HepG2 (cell line): ENCODE data around the gene SLC12A5. TPM values are rescaled to one million over a fixed set of nuclear protein-coding genes. Genes with fewer than 3 reads are reported as not detected.

ENCODE experiments used
- ARNTL ChIP-seq: sonication (generic); formaldehyde crosslinking; IDR thresholded peaks from 2 replicates; pipeline ENCODE4 v1.4.0; 2020; ENCODE audit warnings: mild to moderate bottlenecking, missing genetic modification reagents
- ATF1 ChIP-seq: IDR thresholded peaks from 2 replicates; pipeline ENCODE4 v1.6.1; 2016; ENCODE audit warnings: mild to moderate bottlenecking, control low read depth
- ATRX ChIP-seq: sonication (generic); formaldehyde crosslinking; IDR thresholded peaks from 2 replicates; pipeline ENCODE4 v1.4.0; 2020; ENCODE audit warnings: missing genetic modification reagents, borderline replicate concordance
- CCDC6 ChIP-seq: sonication (generic); formaldehyde crosslinking; IDR thresholded peaks from 2 replicates; pipeline ENCODE4 v1.8.1; 2022; ENCODE audit warnings: mild to moderate bottlenecking, missing genetic modification reagents, moderate library complexity
- CENPBD1 ChIP-seq: sonication (generic); formaldehyde crosslinking; IDR thresholded peaks from 2 replicates; pipeline ENCODE4 v1.8.0; 2022; ENCODE audit warnings: missing genetic modification reagents, low read depth, mild to moderate bottlenecking, borderline replicate concordance
- CHD2 ChIP-seq: IDR thresholded peaks from 2 replicates; pipeline ENCODE4 v1.6.1; 2011; ENCODE audit warnings: low read depth, low read length, improper control_type of control experiment
- CREBL2 ChIP-seq: sonication (generic); formaldehyde crosslinking; IDR thresholded peaks from 2 replicates; pipeline ENCODE4 v1.8.1; 2023; ENCODE audit warnings: missing genetic modification reagents, mild to moderate bottlenecking, borderline replicate concordance
- GABPB1 ChIP-seq: IDR thresholded peaks from 2 replicates; pipeline ENCODE4 v1.6.1; 2016; ENCODE audit warnings: mild to moderate bottlenecking, missing genetic modification reagents, moderate library complexity, missing compliant biosample characterization
- HOXA3 ChIP-seq: sonication (generic); formaldehyde crosslinking; IDR thresholded peaks from 2 replicates; pipeline ENCODE4 v1.5.0; 2020; ENCODE audit warnings: missing genetic modification reagents
- MXD3 ChIP-seq: IDR thresholded peaks from 2 replicates; pipeline ENCODE4 v1.6.1; 2016; ENCODE audit warnings: mild to moderate bottlenecking, missing biosample characterization, missing genetic modification reagents
- PHF21A ChIP-seq: sonication (generic); formaldehyde crosslinking; IDR thresholded peaks from 2 replicates; pipeline ENCODE4 v1.5.0; 2020; ENCODE audit warnings: mild to moderate bottlenecking, missing genetic modification reagents
- PLRG1 ChIP-seq: fragments of 450-650 bp; conservative IDR thresholded peaks from 2 replicates; pipeline ENCODE4 v1.6.1; 2016
- RBAK ChIP-seq: sonication (generic); formaldehyde crosslinking; IDR thresholded peaks from 2 replicates; pipeline ENCODE4 v1.5.1; 2020; ENCODE audit warnings: mild to moderate bottlenecking, missing genetic modification reagents
- SMAD1 ChIP-seq: sonication (generic); formaldehyde crosslinking; IDR thresholded peaks from 2 replicates; pipeline ENCODE4 v1.4.0; 2020; ENCODE audit warnings: missing genetic modification reagents, low read depth, mild to moderate bottlenecking, borderline replicate concordance
- TBX2 ChIP-seq: sonication (generic); formaldehyde crosslinking; IDR thresholded peaks from 2 replicates; pipeline ENCODE4 v1.5.0; 2020; ENCODE audit warnings: missing genetic modification reagents, mild to moderate bottlenecking, borderline replicate concordance
- ZBTB8A ChIP-seq: sonication (generic); formaldehyde crosslinking; IDR thresholded peaks from 2 replicates; pipeline ENCODE4 v1.4.0; 2020; ENCODE audit warnings: mild to moderate bottlenecking, low read depth, missing genetic modification reagents, borderline replicate concordance
- ZFP36 ChIP-seq: fragments of 150-350 bp; IDR thresholded peaks from 2 replicates; pipeline ENCODE4 v1.6.1; 2018; ENCODE audit warnings: borderline replicate concordance, low read length, low read depth; ENCODE audit not compliant: partially characterized antibody
- ZNF577 ChIP-seq: sonication (generic); formaldehyde crosslinking; IDR thresholded peaks from 2 replicates; pipeline ENCODE4 v1.4.0; 2020; ENCODE audit warnings: mild to moderate bottlenecking, low read depth, missing genetic modification reagents, borderline replicate concordance
- ZNF652 ChIP-seq: IDR thresholded peaks from 2 replicates; pipeline ENCODE4 v1.6.1; 2016; ENCODE audit warnings: low read depth, borderline replicate concordance
- ZNF672 ChIP-seq: sonication (generic); formaldehyde crosslinking; IDR thresholded peaks from 2 replicates; pipeline ENCODE4 v1.8.1; 2022; ENCODE audit warnings: missing genetic modification reagents
- ZNF691 ChIP-seq: sonication (generic); formaldehyde crosslinking; IDR thresholded peaks from 2 replicates; pipeline ENCODE4 v1.4.0; 2020; ENCODE audit warnings: missing genetic modification reagents, low read depth, mild to moderate bottlenecking, borderline replicate concordance
- ZNF709 ChIP-seq: sonication (generic); formaldehyde crosslinking; IDR thresholded peaks from 2 replicates; pipeline ENCODE4 v1.5.0; 2020; ENCODE audit warnings: mild to moderate bottlenecking, missing genetic modification reagents
- ZNF724P ChIP-seq: sonication (generic); formaldehyde crosslinking; IDR thresholded peaks from 2 replicates; pipeline ENCODE4 v1.8.0; 2022; ENCODE audit warnings: missing genetic modification reagents, borderline replicate concordance
- ZNF761 ChIP-seq: sonication (generic); formaldehyde crosslinking; conservative IDR thresholded peaks from 2 replicates; pipeline ENCODE4 v1.4.0; 2020; ENCODE audit warnings: mild to moderate bottlenecking, missing genetic modification reagents
- ZNF773 ChIP-seq: sonication (generic); formaldehyde crosslinking; IDR thresholded peaks from 2 replicates; pipeline ENCODE4 v1.4.0; 2020; ENCODE audit warnings: missing genetic modification reagents, borderline replicate concordance
- ZNF775 ChIP-seq: sonication (generic); formaldehyde crosslinking; IDR thresholded peaks from 2 replicates; pipeline ENCODE4 v1.4.0; 2020; ENCODE audit warnings: missing genetic modification reagents, mild to moderate bottlenecking, moderate library complexity, borderline replicate concordance
- ZNF777 ChIP-seq: sonication (generic); formaldehyde crosslinking; IDR thresholded peaks from 2 replicates; pipeline ENCODE4 v1.4.0; 2020; ENCODE audit warnings: missing genetic modification reagents
- ZNF816 ChIP-seq: sonication (generic); formaldehyde crosslinking; IDR thresholded peaks from 2 replicates; pipeline ENCODE4 v1.8.0; 2022; ENCODE audit warnings: missing genetic modification reagents, mild to moderate bottlenecking, borderline replicate concordance
- ZSCAN22 ChIP-seq: sonication (generic); formaldehyde crosslinking; IDR thresholded peaks from 2 replicates; pipeline ENCODE4 v1.4.0; 2020; ENCODE audit warnings: mild to moderate bottlenecking, missing genetic modification reagents
- polyA plus RNA-seq, 8 experiments: library from polyadenylated mRNA; depleted of rRNA in 3 of 8; stranded (reverse) in 7 of 8; unstranded in 1 of 8; fragments of >200 nt; fragmentation: Illumina TruSeq in 4 of 8; extraction: Trizol in 4 of 8; gene quantifications; 2 replicates each; pipeline versions ENCODE4 v1.2.1 to v1.2.3, GENCODE V29; 2011 to 2016; ENCODE audit warnings: low read depth in 4 of 8, missing spikeins in 1 of 8, mixed read lengths in 1 of 8; ENCODE audit not compliant: insufficient read depth in 1 of 8
- total RNA-seq, 5 experiments: library from RNA; depleted of rRNA; stranded (reverse); fragments of >200 nt; fragmentation: Illumina TruSeq; extraction: Trizol; gene quantifications; 2 replicates each; pipeline ENCODE4 v1.2.3, GENCODE V29; 2016; ENCODE audit warnings: low read depth in 1 of 5

The SLC12A5 gene
- total and polyA plus RNA-seq, 2 of the 13 experiments (the other 11 are each of a cell fraction or from before 2014, with no cell fraction given) = 4.3 to 5.4 TPM

GRCh38 chr20:46021361-46022359, 7.4 kb upstream of the SLC12A5 start (continued):
- no peak for TF ChIP-seq CENPBD1 (CRISPR knock-in tag)
- TF ChIP-seq CHD2 = no peak
- TF ChIP-seq PLRG1 = no peak
- no peak; the same call in 1 of the 2 replicates for TF ChIP-seq ZNF777 (CRISPR knock-in tag)
- TF ChIP-seq ATF1 (CRISPR knock-in tag) = 0 out of 2 replicates have a peak, but pooled peaks have one; percentile 46
- no peak for TF ChIP-seq ZSCAN22 (CRISPR knock-in tag)
- peak; percentile 50; the same call in 1 of the 2 replicates for TF ChIP-seq ZNF709 (CRISPR knock-in tag)
- no peak for TF ChIP-seq SMAD1 (CRISPR knock-in tag)
- TF ChIP-seq ZNF773 (CRISPR knock-in tag) = no peak
- TF ChIP-seq ZFP36 = no peak
- no peak for TF ChIP-seq ZNF691 (CRISPR knock-in tag)
- TF ChIP-seq ZBTB8A (CRISPR knock-in tag) = no peak
- TF ChIP-seq ZNF672 = no peak
- peak; percentile 65; the same call in 1 of the 2 replicates for TF ChIP-seq MXD3
- no peak for TF ChIP-seq ZNF652 (CRISPR knock-in tag)
- TF ChIP-seq TBX2 (CRISPR knock-in tag) = peak; percentile 45; the same call in 1 of the 2 replicates
- TF ChIP-seq GABPB1 (CRISPR knock-in tag) = peak; percentile 64; the same call in 1 of the 2 replicates
- no peak for TF ChIP-seq ZNF724P
- TF ChIP-seq HOXA3 (CRISPR knock-in tag) = peak; percentile 58
- no peak for TF ChIP-seq RBAK (CRISPR knock-in tag)
- TF ChIP-seq CCDC6 (CRISPR knock-in tag) = 0 out of 2 replicates have a peak, but pooled peaks have one; percentile 33
- TF ChIP-seq ZNF816 = peak; percentile 23; the same call in 1 of the 2 replicates
- TF ChIP-seq PHF21A (CRISPR knock-in tag) = no peak
- 0 out of 2 replicates have a peak, but pooled peaks have one; percentile 64 for TF ChIP-seq ZNF761 (CRISPR knock-in tag)
- TF ChIP-seq ATRX (CRISPR knock-in tag) = no peak
- 0 out of 2 replicates have a peak, but pooled peaks have one; percentile 48 for TF ChIP-seq ZNF577 (CRISPR knock-in tag)
- no peak for TF ChIP-seq ZNF775 (CRISPR knock-in tag)
- peak; percentile 38 for TF ChIP-seq ARNTL (CRISPR knock-in tag)
- no peak for TF ChIP-seq CREBL2 (CRISPR knock-in tag)
